HepG2 (cell line): ENCODE data around the gene SH2D6. TPM values are rescaled to one million over a fixed set of nuclear protein-coding genes. Genes with fewer than 3 reads are reported as not detected.
A peak's percentile ranks its signal among the peaks of the same experiment; 100 is the strongest.

Experiments
- ARNT2 ChIP-seq: sonication (generic); formaldehyde crosslinking; IDR thresholded peaks from 2 replicates; pipeline ENCODE4 v1.8.0; 2022; ENCODE audit warnings: mild to moderate bottlenecking, low read depth, missing genetic modification reagents, moderate library complexity
- GATA4 ChIP-seq: sonication (generic); IDR thresholded peaks from 2 replicates; pipeline ENCODE4 v1.6.1; 2016; ENCODE audit warnings: antibody characterized with exemption, low read depth, borderline replicate concordance
- GFI1 ChIP-seq: sonication (generic); formaldehyde crosslinking; IDR thresholded peaks from 2 replicates; pipeline ENCODE4 v1.5.0; 2020; ENCODE audit warnings: missing genetic modification reagents, mild to moderate bottlenecking, borderline replicate concordance
- POLR2AphosphoS5 ChIP-seq: IDR thresholded peaks from 2 replicates; pipeline ENCODE4 v1.6.1; 2012; ENCODE audit warnings: low read depth, low read length
- RCOR2 ChIP-seq: IDR thresholded peaks from 2 replicates; pipeline ENCODE4 v1.6.1; 2016; ENCODE audit warnings: missing biosample characterization, missing genetic modification reagents
- TBX2 ChIP-seq: sonication (generic); formaldehyde crosslinking; IDR thresholded peaks from 2 replicates; pipeline ENCODE4 v1.5.0; 2020; ENCODE audit warnings: missing genetic modification reagents, mild to moderate bottlenecking, borderline replicate concordance
- ZNF543 ChIP-seq: sonication (generic); formaldehyde crosslinking; IDR thresholded peaks from 2 replicates; pipeline ENCODE4 v1.4.0; 2020; ENCODE audit warnings: mild to moderate bottlenecking, missing genetic modification reagents
- ZNF841 ChIP-seq: sonication (generic); formaldehyde crosslinking; IDR thresholded peaks from 2 replicates; pipeline ENCODE4 v1.8.1; 2023; ENCODE audit warnings: missing genetic modification reagents, borderline replicate concordance
- polyA plus RNA-seq, 8 experiments: library from polyadenylated mRNA; depleted of rRNA in 3 of 8; stranded (reverse) in 7 of 8; unstranded in 1 of 8; fragments of >200 nt; fragmentation: Illumina TruSeq in 4 of 8; extraction: Trizol in 4 of 8; gene quantifications; 2 replicates each; pipeline versions ENCODE4 v1.2.1 to v1.2.3, GENCODE V29; 2011 to 2016; ENCODE audit warnings: low read depth in 4 of 8, missing spikeins in 1 of 8, mixed read lengths in 1 of 8; ENCODE audit not compliant: insufficient read depth in 1 of 8
- total RNA-seq, 5 experiments: library from RNA; depleted of rRNA; stranded (reverse); fragments of >200 nt; fragmentation: Illumina TruSeq; extraction: Trizol; gene quantifications; 2 replicates each; pipeline ENCODE4 v1.2.3, GENCODE V29; 2016; ENCODE audit warnings: low read depth in 1 of 5
- TF ChIP-seq, protein P1 (sequence below): sonication (generic); formaldehyde crosslinking; IDR thresholded peaks from 2 replicates; pipeline ENCODE4 v1.8.1; 2023; ENCODE audit warnings: missing genetic modification reagents, inconsistent platforms, borderline replicate concordance
- TF ChIP-seq, protein P2 (sequence below): sonication (generic); formaldehyde crosslinking; IDR thresholded peaks from 2 replicates; pipeline ENCODE4 v1.4.0; 2020; ENCODE audit warnings: mild to moderate bottlenecking, missing genetic modification reagents
- TF ChIP-seq, protein P3 (sequence below): IDR thresholded peaks from 2 replicates; pipeline ENCODE4 v1.6.1; 2018; ENCODE audit warnings: missing genetic modification reagents, mild to moderate bottlenecking, missing compliant biosample characterization
- TF ChIP-seq, protein P4 (sequence below): sonication (generic); formaldehyde crosslinking; IDR thresholded peaks from 2 replicates; pipeline ENCODE4 v1.5.0; 2020; ENCODE audit warnings: missing genetic modification reagents
- TF ChIP-seq, protein P5 (sequence below): sonication (generic); formaldehyde crosslinking; IDR thresholded peaks from 2 replicates; pipeline ENCODE4 v1.5.0; 2020; ENCODE audit warnings: mild to moderate bottlenecking, missing genetic modification reagents, moderate library complexity
- TF ChIP-seq, protein P6 (sequence below): sonication (generic); formaldehyde crosslinking; IDR thresholded peaks from 2 replicates; pipeline ENCODE4 v1.5.1; 2020; ENCODE audit warnings: missing genetic modification reagents, mild to moderate bottlenecking, borderline replicate concordance

SH2D6 gene
- total and polyA plus RNA-seq, 2 of the 13 experiments (the other 11 are each of a cell fraction or from before 2014, with no cell fraction given) = 0.11 to 0.26 TPM

DNA sequence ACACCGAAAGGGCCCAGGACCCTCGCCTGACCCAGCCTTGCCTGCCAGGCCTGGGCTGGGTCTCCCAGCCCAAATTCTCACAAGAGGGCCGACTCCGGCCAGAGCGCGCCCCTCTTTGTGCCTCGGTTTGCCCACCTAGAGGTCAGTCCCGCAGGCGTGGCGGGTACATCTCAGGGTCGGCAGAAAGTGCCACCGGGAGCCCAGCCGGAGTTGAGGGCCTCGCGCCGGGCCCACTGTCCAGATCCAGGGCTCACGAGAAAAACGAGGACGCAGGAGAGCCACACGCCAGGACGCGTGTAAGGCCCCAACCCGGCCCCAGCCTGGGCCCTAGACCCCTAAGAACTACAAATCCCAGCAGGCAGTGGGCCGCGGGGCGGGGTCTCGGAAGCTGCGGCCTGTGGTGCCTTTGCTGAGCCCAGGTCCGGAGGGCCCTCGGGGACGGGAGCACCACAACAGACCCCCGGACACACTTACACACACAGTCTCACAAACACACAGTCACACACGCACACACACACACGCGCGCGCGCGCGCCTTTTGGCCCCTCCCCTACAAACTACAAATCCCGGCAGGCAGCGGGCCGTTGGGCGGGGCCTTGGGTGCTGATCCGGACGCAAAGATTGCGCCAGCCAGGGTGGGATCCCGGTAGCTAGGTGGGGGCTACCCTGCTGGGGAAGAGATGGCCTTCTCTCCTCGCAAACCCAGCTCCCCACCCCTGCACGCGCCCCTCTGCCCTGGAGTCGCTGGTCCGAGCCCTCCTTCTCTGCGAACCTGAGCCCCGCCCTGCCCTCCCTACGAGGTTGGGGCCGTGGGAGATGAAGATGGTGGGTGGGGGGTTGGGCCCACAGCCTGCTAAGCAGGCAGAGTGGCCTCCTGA, at the start of gene SH2D6 (continued):
- TF ChIP-seq, protein P1, sequence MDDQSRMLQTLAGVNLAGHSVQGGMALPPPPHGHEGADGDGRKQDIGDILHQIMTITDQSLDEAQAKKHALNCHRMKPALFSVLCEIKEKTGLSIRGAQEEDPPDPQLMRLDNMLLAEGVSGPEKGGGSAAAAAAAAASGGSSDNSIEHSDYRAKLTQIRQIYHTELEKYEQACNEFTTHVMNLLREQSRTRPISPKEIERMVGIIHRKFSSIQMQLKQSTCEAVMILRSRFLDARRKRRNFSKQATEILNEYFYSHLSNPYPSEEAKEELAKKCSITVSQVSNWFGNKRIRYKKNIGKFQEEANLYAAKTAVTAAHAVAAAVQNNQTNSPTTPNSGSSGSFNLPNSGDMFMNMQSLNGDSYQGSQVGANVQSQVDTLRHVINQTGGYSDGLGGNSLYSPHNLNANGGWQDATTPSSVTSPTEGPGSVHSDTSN (CRISPR knock-in tag) = no peak
- TF ChIP-seq, protein P2, sequence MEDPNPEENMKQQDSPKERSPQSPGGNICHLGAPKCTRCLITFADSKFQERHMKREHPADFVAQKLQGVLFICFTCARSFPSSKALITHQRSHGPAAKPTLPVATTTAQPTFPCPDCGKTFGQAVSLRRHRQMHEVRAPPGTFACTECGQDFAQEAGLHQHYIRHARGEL (CRISPR knock-in tag) = peak; percentile 85; the same call in 1 of the 2 replicates
- TF ChIP-seq TBX2 (CRISPR knock-in tag) (peak; percentile 72; the same call in 1 of the 2 replicates), ZNF841 (CRISPR knock-in tag) (no peak), ARNT2 (CRISPR knock-in tag) (peak; percentile 81; the same call in 1 of the 2 replicates), ZNF543 (CRISPR knock-in tag) (peak; percentile 24; the same call in 1 of the 2 replicates), RCOR2 (CRISPR knock-in tag) (no peak), GATA4 (0 out of 2 replicates have a peak, but pooled peaks have one; percentile 12), GFI1 (peak; percentile 68; the same call in 1 of the 2 replicates), POLR2AphosphoS5 (peak; percentile 74)
- TF ChIP-seq, protein P3, sequence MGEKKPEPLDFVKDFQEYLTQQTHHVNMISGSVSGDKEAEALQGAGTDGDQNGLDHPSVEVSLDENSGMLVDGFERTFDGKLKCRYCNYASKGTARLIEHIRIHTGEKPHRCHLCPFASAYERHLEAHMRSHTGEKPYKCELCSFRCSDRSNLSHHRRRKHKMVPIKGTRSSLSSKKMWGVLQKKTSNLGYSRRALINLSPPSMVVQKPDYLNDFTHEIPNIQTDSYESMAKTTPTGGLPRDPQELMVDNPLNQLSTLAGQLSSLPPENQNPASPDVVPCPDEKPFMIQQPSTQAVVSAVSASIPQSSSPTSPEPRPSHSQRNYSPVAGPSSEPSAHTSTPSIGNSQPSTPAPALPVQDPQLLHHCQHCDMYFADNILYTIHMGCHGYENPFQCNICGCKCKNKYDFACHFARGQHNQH (CRISPR knock-in tag) = peak; percentile 90
- TF ChIP-seq, protein P4, sequence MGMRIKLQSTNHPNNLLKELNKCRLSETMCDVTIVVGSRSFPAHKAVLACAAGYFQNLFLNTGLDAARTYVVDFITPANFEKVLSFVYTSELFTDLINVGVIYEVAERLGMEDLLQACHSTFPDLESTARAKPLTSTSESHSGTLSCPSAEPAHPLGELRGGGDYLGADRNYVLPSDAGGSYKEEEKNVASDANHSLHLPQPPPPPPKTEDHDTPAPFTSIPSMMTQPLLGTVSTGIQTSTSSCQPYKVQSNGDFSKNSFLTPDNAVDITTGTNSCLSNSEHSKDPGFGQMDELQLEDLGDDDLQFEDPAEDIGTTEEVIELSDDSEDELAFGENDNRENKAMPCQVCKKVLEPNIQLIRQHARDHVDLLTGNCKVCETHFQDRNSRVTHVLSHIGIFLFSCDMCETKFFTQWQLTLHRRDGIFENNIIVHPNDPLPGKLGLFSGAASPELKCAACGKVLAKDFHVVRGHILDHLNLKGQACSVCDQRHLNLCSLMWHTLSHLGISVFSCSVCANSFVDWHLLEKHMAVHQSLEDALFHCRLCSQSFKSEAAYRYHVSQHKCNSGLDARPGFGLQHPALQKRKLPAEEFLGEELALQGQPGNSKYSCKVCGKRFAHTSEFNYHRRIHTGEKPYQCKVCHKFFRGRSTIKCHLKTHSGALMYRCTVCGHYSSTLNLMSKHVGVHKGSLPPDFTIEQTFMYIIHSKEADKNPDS (CRISPR knock-in tag) = peak; percentile 77; the same call in 1 of the 2 replicates
- TF ChIP-seq, protein P5, sequence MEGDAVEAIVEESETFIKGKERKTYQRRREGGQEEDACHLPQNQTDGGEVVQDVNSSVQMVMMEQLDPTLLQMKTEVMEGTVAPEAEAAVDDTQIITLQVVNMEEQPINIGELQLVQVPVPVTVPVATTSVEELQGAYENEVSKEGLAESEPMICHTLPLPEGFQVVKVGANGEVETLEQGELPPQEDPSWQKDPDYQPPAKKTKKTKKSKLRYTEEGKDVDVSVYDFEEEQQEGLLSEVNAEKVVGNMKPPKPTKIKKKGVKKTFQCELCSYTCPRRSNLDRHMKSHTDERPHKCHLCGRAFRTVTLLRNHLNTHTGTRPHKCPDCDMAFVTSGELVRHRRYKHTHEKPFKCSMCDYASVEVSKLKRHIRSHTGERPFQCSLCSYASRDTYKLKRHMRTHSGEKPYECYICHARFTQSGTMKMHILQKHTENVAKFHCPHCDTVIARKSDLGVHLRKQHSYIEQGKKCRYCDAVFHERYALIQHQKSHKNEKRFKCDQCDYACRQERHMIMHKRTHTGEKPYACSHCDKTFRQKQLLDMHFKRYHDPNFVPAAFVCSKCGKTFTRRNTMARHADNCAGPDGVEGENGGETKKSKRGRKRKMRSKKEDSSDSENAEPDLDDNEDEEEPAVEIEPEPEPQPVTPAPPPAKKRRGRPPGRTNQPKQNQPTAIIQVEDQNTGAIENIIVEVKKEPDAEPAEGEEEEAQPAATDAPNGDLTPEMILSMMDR (CRISPR knock-in tag) = 0 out of 2 replicates have a peak, but pooled peaks have one; percentile 2
- TF ChIP-seq, protein P6, sequence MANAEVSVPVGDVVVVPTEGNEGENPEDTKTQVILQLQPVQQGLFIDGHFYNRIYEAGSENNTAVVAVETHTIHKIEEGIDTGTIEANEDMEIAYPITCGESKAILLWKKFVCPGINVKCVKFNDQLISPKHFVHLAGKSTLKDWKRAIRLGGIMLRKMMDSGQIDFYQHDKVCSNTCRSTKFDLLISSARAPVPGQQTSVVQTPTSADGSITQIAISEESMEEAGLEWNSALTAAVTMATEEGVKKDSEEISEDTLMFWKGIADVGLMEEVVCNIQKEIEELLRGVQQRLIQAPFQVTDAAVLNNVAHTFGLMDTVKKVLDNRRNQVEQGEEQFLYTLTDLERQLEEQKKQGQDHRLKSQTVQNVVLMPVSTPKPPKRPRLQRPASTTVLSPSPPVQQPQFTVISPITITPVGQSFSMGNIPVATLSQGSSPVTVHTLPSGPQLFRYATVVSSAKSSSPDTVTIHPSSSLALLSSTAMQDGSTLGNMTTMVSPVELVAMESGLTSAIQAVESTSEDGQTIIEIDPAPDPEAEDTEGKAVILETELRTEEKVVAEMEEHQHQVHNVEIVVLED = peak; percentile 92
